Activated CD8-positive, alpha-beta memory T cell treated with anti-CD3 and anti-CD28 coated beads for 48 hours (primary cell): ENCODE results near the gene EHD1.

Source experiments
- DNase-seq, 3 experiments: peaks; one replicate each; pipeline ENCODE4 v3.0.0-alpha.2; 2020; ENCODE audit warnings: low read depth in 2 of 3, low spot score in 2 of 3

The EHD1 gene

DNA sequence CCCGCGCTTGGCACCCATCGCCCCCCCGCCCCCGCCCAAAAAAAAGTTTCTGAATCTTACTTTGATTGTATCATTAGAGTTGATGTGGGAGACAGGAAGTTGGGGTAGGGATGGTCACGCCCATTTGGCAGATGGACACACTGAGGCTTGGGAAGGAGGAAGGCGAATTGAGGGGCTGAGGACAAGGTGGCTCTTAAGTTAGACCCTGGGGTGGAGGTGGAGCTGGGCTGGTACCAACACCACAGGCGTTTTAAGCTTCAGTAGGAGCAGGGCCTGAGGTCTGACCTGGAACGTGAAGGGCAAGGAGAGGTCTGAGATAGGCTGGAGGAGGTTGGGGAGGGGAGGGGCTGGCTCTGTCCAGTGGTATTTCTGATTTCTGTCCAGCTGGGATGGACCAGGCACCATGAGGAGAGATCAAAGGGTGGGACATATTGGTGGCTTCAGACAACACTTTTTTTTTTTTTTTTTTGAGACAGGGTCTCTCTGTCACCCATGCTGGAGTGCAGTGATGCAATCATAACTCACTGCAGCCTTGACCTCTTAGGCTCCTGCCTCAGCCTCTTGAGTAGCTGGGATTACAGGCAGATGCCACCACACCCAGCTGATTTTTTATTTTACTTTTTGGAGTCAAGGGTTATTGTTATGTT is 33.2 kb downstream of the EHD1 start:
- DNase-seq = no peak

GRCh38 chr11:64844330-64845128 is 33.9 kb downstream of the EHD1 start, which contains the start of gene CDC42BPG:
Gene CDC42BPG (minus strand): TSS chr11:64844653. CDS start chr11:64844569, 84 bp downstream.
- DNase-seq = peak in 1 of 3 experiments; percentile 40

DNA sequence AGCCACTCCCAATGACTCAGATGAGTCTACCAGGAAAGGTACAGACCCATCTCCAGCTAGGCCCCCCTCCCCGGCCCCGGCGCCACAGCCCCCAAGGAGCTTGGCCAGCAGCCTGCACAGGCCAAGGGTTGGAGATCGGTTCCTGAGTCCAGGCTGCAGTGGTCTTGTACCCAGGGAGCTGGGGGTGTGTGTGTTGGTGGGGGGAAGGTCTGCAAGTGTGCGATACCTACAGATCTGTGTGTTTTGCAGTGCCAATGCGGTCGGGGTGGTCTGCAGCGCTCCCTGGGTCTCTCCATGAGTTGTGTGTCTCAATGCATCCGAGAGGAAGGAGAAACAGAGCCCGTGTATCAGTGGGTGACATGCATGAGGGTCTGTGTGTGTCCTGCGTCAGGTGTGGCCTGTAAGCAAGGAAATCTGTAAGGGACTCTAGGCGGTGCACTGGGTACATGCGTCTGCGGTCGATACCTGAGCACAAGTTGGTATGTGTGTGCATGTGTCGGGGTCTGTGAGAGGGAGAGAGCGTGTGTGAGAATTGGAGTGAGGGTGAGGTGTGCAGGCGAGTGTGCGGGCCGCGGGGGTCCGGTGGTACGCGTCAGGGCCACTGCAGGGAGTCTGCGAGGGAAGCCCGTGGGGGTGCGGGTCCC is 34.6 kb downstream of the EHD1 start:
- DNase-seq = no peak

DNA sequence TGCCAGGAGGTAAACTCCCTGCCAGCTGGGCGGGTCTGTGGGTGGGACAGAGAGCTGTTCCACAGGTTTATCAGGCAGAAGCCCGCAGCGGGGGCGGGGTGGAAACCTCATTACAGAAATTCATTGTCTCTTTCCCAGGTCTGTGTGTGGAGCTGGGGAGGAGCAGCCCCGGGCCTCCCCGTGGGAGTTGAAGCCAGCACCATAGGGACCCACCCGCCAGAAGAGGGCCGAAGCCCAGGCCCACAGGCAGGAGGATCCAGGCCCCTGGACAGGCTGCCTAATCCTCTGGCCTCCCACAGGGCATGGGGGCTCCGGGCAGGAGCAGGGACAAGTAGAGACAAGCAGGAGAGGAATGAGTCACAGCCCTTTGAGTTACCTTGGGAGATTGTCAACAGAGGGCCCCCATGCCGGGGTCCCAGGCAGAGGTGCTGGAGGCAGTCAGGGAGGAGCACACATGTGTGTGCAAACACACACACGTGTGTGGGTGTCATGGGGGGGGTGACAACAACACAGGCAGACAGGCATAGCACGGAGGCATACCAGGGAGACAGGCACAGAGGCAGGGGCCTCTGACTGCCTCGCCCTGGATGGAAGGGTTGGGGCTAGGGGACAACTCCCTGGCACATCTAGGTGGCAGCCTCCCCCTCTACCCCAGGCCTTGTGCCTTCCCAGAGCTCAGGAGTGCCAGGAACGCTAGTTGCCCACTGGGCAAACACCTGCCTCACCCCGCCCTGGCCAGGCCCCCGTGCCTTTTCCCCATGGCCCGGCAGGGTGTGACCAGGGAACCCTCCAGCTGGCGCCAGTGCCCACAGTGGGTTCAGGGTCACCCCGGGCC is 35.4 kb downstream of the EHD1 start:
- no peak for DNase-seq

DNA sequence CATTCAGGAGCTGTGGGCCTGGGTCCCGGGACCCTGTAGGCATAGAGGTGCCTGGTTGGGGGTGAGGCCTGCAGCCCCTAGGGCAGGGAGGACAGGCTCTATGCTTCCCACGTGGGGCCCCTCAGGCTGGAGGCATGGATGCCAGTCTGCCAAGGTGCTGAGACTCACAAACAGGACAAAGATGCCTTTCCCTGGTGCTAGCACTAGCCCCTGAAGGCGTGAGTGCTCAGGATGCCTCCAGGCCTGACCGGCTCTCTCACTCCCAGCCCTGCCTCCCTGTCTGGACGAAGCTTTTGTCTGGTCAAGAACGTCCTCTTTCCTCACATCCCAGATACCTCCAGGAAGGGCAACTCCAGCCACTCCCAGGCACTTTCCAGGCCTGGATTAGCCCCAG is 36.1 kb downstream of the EHD1 start:
- DNase-seq = no peak

GRCh38 chr11:64841592-64842365 is 36.6 kb downstream of the EHD1 start:
- DNase-seq = no peak

- no peak for DNase-seq
Measured at GRCh38 chr11:64839887-64840782, 38.3 kb downstream of the EHD1 start.

DNA sequence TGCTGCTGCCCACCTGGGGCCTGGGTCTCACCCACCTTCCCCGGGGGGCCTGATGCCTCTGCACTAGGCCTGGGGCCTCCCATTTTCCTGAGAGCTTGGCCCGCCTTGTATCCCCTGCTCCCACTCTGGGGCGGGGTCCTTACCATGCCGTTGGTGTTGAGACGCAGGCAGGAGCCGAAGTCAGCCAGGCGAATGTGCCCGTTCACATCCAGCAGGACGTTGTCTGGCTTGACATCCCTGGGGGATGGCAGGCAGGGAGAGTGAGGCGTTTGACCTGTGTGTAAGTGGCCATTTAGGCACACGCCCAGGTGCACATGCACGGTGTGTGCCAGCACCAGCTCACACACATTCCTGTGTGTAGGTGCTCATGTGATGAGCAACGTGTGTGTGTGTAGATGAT is 39.1 kb downstream of the EHD1 start:
- no peak for DNase-seq

GRCh38 chr11:64838600-64839334 is 39.7 kb downstream of the EHD1 start:
- DNase-seq = no peak

- DNase-seq = no peak
Measured at GRCh38 chr11:64837887-64838351, 40.5 kb downstream of the EHD1 start.

DNA sequence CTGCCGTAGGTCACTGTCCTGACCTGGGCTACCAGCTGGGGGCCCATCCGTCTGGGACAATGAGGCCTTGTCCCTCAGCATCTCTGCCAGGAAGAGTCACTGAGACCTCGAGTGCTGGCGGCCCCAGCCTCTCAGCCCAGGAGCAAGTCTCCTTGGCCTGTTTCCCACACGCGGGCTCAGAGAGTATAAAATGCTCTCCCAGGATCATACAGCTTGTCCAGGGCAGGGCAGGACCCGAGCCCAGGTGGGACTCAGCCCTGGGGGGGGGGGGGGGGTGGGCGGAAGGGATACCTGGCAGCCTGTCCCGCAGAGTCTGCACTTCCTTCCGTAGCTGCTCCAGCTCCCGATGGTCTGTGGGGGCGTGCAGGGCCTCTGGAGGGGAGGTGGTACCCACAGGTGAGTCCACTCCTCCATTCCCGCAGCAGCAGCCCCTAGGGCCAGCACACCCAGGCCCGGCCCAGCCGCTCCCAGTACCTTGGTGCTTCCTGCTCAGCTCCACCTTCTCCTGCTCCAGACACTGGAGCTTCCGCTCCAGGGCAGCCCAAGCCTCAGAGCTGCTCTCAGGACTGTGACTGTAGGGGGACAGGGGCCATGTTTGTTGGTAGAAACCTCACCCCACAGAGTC is 41.9 kb downstream of the EHD1 start:
- no peak for DNase-seq

- DNase-seq = no peak
Measured at GRCh38 chr11:64835616-64836447, 42.6 kb downstream of the EHD1 start.

DNA sequence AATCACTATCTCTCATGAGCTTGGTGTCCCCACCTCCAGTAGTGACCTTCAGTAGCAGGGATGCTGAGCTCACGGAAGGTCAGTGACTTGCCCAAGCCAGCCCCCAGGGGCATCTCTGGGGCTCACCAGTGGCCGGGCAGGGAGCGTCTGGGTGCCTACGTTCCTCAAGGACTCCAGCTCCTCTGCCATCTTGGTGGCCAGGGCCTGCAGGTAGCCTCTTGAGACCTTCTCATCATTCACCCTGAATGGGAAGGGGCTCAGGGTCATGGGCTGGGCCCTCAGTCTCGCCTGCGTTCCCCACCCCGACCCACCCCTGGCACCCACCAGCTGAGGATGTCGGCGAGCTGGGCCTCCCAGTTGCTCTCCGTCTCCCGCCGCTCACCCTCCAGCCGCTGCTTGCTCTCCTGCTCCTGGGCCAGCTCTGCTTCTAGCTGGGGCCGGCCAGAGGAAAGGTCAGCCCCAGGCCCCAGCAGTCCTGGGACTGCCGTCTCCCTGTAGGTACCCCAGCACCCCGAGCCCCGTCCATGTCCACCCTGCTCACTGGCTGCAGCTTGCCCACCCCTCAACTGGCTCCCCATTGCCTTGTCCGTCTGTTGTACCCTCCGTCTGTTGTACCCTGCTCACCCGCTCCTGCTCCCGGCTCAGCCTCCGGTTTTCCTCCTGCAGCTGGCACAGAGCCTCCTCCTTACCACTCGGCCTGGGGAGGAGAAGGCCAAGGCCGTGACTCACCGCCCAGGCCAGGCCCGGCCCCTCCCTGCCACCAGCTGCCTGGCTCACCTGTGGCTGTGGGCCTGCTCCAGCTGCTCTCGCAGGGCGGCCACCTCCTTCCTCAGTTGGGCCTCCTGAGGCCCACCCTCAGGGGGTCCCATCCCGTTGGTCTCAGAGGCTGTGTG is 43.5 kb downstream of the EHD1 start:
- DNase-seq = no peak

- DNase-seq = no peak
Measured at GRCh38 chr11:64834031-64834722, 44.2 kb downstream of the EHD1 start.

DNA sequence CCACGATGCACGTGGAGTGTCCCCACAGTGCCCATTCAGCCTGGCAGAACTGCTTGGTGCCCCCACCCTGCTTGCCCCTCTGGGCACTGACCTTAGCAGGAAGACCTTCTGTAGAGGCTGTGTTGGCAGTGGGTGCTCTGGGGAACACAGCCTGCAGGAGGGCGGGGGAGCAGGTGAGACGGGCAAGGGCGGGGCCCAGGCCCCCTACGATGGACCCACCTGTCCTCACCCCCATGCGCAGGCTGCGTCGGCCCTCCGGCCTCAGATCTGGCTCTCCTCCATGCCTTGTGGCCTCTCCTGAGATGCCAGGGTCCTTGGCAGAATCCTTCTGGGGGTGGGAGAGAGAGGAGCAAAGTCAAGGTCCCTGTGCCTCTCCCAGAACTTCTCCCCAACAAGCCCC is 44.9 kb downstream of the EHD1 start:
- DNase-seq = no peak

DNA sequence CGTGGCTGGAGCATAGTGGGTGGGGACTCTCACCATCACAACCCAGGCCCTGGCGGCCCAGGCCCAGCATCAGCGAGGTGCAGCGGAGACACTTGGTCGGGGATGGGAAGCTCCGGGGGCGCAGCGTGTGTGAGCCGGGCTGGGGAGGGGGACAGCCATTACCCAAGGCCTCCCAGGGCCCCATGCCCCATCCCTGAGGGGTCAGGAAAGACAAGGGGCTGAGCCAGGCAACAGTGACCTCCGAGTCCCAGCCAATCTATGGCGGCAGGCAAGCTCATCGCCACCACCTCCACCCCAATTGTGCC is 45.3 kb downstream of the EHD1 start:
- no peak for DNase-seq
